Motor neuron (in vitro differentiated cells): ENCODE data around the gene MAGI2. TPM values are rescaled to one million over a fixed set of nuclear protein-coding genes. Genes with fewer than 3 reads are reported as not detected.

Experiments
- ATAC-seq, 8 experiments: fragments of 200-7000 bp; cut with Tn5 transposase; replicated peaks in 6 of 8; 2 replicates each; pipeline ENCODE4 v1.8.0; 2021; ENCODE audit warnings: mild to moderate bottlenecking in 8 of 8, moderate library complexity in 8 of 8
- H3K27ac ChIP-seq, 2 donors: fragments of 250-450 bp; sonication (Bioruptor Pico); 2 replicates each; pipeline ENCODE4 v1.9.0; 2021; ENCODE audit warnings: antibody characterized with exemption in 2 of 2, mild to moderate bottlenecking in 2 of 2, moderate library complexity in 1 of 2
- H3K4me1 ChIP-seq, 2 donors: fragments of 250-450 bp; sonication (Bioruptor Pico); replicated peaks in 1 of 2; 2 replicates each; pipeline ENCODE4 v1.6.1; 2021; ENCODE audit warnings: antibody characterized with exemption in 2 of 2, mild to moderate bottlenecking in 2 of 2, moderate library complexity in 1 of 2
- H3K4me3 ChIP-seq, 5 donors: fragments of 250-450 bp; sonication (Bioruptor Pico); 2 replicates each; pipeline ENCODE4 v1.9.0; 2021; ENCODE audit warnings: antibody characterized with exemption in 5 of 5, mild to moderate bottlenecking in 5 of 5, moderate library complexity in 4 of 5
- WGBS, 10 experiments: fragments of 450-650 bp; shearing (Covaris generic); methylation state at CpG; one replicate each; pipeline ENCODE4 v1.0.0; 2022; 5-methylcytosine and 5-hydroxymethylcytosine counted together
- in situ Hi-C, 9 experiments: fragments of 400-800 bp; cut with MboI; loops; one replicate each; pipeline ENCODE4 v1.15.0; 2021; ENCODE audit warnings: low sequenced_read_pairs in 9 of 9, low pct_unique_long_range_greater_than_20kb in 2 of 9; ENCODE audit not compliant: unreplicated experiment in 9 of 9
- total RNA-seq, 8 experiments: library from RNA; unstranded; fragments of 300-600 nt; gene quantifications; 2 replicates each; pipeline versions ENCODE4 v1.2.3 to v1.2.4, GENCODE V29; 2022

MAGI2 gene
- total RNA-seq, 8 experiments from 2014 or later = 8.8 to 81.9 (median 28.2) TPM

DNA sequence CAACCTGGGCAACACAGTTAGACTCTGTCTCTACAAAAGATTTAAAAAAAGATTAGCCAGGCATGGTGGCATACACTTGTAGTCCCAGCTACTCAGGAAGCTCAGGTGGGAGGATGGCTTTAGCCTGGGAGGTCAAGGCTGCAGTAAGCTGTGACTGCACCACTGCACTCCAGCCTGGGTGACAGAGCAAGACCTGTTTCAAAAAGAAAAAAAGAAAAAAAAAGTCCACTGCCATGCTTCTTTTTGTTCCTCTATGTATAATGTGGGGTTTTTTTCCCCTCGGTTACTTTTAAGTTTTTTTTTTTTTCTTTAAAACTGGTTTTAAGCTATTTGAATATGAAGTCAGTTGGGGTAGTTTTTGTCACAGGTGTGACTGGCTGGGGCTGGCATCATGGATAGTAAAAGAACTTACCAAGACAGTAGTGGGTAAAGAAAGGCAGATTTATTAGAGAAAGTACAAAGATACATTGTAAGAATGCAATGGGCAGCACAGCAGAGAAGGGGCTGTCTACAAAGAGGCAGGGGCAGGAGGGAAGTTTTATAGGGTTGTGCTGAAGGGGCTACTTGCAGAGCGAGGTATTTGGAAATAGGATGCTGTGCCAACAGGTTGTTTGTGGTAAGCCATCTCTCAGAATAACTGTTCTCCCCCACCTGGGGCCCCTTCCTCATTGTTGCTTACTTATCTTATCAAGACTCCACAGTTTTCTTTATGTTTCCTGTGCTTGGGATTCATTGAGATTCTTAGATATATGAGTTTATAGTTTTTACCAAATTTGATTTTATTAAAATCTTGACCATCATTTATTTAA, 1477.6 kb downstream of the MAGI2 start:
- H3K4me3 ChIP-seq = no peak overlapping the region
- no peak for ATAC-seq
- no peaks in the 10 kb centered on the region for H3K4me1 ChIP-seq
- 60 to 100% (median 100%) methylated on average over 1 to 2 of the region's 2 CpGs; no CpG with 5 or more reads in 1 of the 10 experiments for WGBS, 10 experiments
- in situ Hi-C loops = no loop called here
- H3K27ac ChIP-seq = no peak overlapping the region

DNA sequence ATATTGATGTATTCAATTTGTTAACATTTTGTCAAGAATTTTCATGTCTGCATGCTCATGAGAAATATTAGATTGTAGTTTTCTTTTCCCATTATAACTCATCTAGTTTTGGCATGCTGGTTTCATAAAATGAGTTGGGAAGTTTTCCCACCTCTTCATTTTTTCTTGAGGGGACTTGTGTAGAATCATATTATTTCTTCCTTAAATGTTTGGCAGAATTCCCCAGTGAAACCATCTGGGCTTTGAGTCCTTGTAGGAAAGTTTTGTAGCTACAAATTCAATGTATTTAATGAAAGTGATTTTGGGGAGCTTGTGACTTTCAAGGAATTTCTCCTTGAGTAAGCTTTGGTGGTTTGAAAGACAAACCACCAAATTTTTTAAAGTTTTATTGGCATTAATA, 1481.7 kb downstream of the MAGI2 start:
- in situ Hi-C loops = no loop called here
- no peak for ATAC-seq
- no peaks in the 10 kb centered on the region for H3K4me1 ChIP-seq

DNA sequence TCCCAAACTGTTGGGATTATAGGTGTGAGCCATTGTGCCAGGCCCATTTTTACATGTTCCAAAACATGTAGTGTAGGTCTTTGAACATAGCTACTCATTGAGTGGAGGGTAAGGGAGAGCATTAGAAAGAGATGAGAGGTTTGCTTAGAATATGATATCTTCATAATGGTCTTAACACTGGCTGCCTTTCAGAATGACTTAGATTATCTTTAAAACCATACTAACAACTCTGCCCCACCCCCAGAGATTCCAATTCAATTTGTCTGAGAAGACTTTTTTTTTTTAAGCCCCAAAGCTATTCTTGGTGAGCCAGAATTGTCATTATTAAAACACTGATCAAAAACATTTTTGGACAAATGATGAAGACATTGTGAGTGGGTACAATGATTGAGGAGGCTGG, 1486.0 kb downstream of the MAGI2 start:
- in situ Hi-C loops = no loop called here
- Histone ChIP-seq H3K27ac (no peak overlapping the region), H3K4me1 (no peaks in the 10 kb centered on the region), H3K4me3 (no peak overlapping the region)
- ATAC-seq = no peak

More for the DNA sequence above, 1481.7 kb downstream of the MAGI2 start:
- H3K4me3 ChIP-seq = no peak overlapping the region
- no peak overlapping the region for H3K27ac ChIP-seq
